Activated T-helper 1 cell treated with anti-CD3 and anti-CD28 coated beads, Interleukin-12 subunit alpha, Interleukin-12 subunit beta, Interleukin-2, Interleukin-4 antibody, amounts not matched to agents 30 ng/mL and 10 ng/mL and 1 ng/mL, durations not matched to agents 14 hours and 24 hours and 36 hours (primary cell): ENCODE data around the gene BRWD1. TPM values are rescaled to one million over a fixed set of nuclear protein-coding genes. Genes with fewer than 3 reads are reported as not detected.

Source experiments
- DNase-seq: peaks from one replicate; pipeline ENCODE4 v3.0.0; 2021; ENCODE audit warnings: low spot score
- H3K27ac Mint-ChIP-seq: one replicate; pipeline ENCODE4 v1.8.0; 2021; ENCODE audit warnings: mild to moderate bottlenecking, mixed read lengths
- H3K27me3 Mint-ChIP-seq: one replicate; pipeline ENCODE4 v1.8.0; 2022; ENCODE audit warnings: mild to moderate bottlenecking, moderate library complexity, mixed read lengths; ENCODE audit not compliant: insufficient read depth
- H3K36me3 Mint-ChIP-seq: one replicate; pipeline ENCODE4 v1.8.0; 2021; ENCODE audit warnings: low read depth, mixed read lengths
- H3K4me1 Mint-ChIP-seq: one replicate; pipeline ENCODE4 v1.8.0; 2021; ENCODE audit warnings: low read depth, mixed read lengths
- H3K4me3 Mint-ChIP-seq: one replicate; pipeline ENCODE4 v1.8.0; 2021; ENCODE audit warnings: mild to moderate bottlenecking, moderate library complexity, mixed read lengths
- H3K9me3 Mint-ChIP-seq: one replicate; pipeline ENCODE4 v1.8.0; 2021; ENCODE audit warnings: mixed read lengths
- intact Hi-C: fragments of 100-400 bp; cut with micrococcal nuclease; formaldehyde crosslinking; loops from one replicate; pipeline ENCODE4 v1.15.1; 2024
- total RNA-seq: library from RNA; stranded (reverse); gene quantifications from 2 replicates; pipeline ENCODE4 v1.2.3, GENCODE V29; 2022

The BRWD1 gene
- total RNA-seq, 1 donor from 2014 or later, result 34.7 TPM

- Mint-ChIP-seq H3K36me3 (peaks cover 46% of the 10 kb centered on the region), H3K27me3 (no peaks in the 10 kb centered on the region), H3K4me1 (peaks cover 28% of the 10 kb centered on the region), H3K4me3 (no peak overlapping the region), H3K9me3 (no peaks in the 10 kb centered on the region), H3K27ac (no peak overlapping the region)
- intact Hi-C loops, result loop anchor here (5.0 kb wide), 1 partner anchor 40 kb away; no protein-coding TSS in a partner anchor
- DNase-seq, result no peak
Measured at GRCh38 chr21:39197448-39198233, 115.8 kb downstream of the BRWD1 start.

GRCh38 chr21:39196838-39197237 is 116.6 kb downstream of the BRWD1 start:
- no peaks in the 10 kb centered on the region for H3K9me3 Mint-ChIP-seq
- peaks cover 28% of the 10 kb centered on the region for H3K4me1 Mint-ChIP-seq
- H3K27ac Mint-ChIP-seq, result peak overlapping the region; percentile 71
- H3K36me3 Mint-ChIP-seq, result peaks cover 49% of the 10 kb centered on the region
- intact Hi-C loops, result loop anchor here (5.0 kb wide), 1 partner anchor 40 kb away; no protein-coding TSS in a partner anchor
- no peaks in the 10 kb centered on the region for H3K27me3 Mint-ChIP-seq
- no peak for DNase-seq
- H3K4me3 Mint-ChIP-seq, result no peak overlapping the region

- Mint-ChIP-seq H3K36me3 (peaks cover 50% of the 10 kb centered on the region), H3K27ac (peak overlapping the region; percentile 71), H3K4me3 (peak overlapping the region; percentile 61), H3K9me3 (no peaks in the 10 kb centered on the region), H3K27me3 (no peaks in the 10 kb centered on the region), H3K4me1 (peaks cover 28% of the 10 kb centered on the region)
- intact Hi-C loops, result loop anchor here (5.0 kb wide), 1 partner anchor 41 kb away; no protein-coding TSS in a partner anchor
- DNase-seq, result no peak
Measured at GRCh38 chr21:39196310-39196709, 117.1 kb downstream of the BRWD1 start.

- H3K27me3 Mint-ChIP-seq, result no peaks in the 10 kb centered on the region
- intact Hi-C loops, result no loop called here
- H3K9me3 Mint-ChIP-seq, result no peaks in the 10 kb centered on the region
- no peak overlapping the region for H3K4me3 Mint-ChIP-seq
- peaks cover 44% of the 10 kb centered on the region for H3K4me1 Mint-ChIP-seq
- DNase-seq, result no peak
- no peak overlapping the region for H3K27ac Mint-ChIP-seq
- peaks cover 43% of the 10 kb centered on the region for H3K36me3 Mint-ChIP-seq
Measured at GRCh38 chr21:39193380-39193779, 120.1 kb downstream of the BRWD1 start.

- peaks cover 21% of the 10 kb centered on the region for H3K36me3 Mint-ChIP-seq
- peaks cover 31% of the 10 kb centered on the region for H3K4me1 Mint-ChIP-seq
- H3K4me3 Mint-ChIP-seq, result no peak overlapping the region
- intact Hi-C loops, result loop anchor here (10.0 kb wide), 1 partner anchor 205 kb away; no protein-coding TSS in a partner anchor
- no peaks in the 10 kb centered on the region for H3K27me3 Mint-ChIP-seq
- no peak for DNase-seq
- H3K27ac Mint-ChIP-seq, result no peak overlapping the region
- no peaks in the 10 kb centered on the region for H3K9me3 Mint-ChIP-seq
Measured at GRCh38 chr21:39189857-39190604, 123.4 kb downstream of the BRWD1 start.

GRCh38 chr21:39188521-39189139 is 124.8 kb downstream of the BRWD1 start:
- Mint-ChIP-seq H3K27me3 (no peaks in the 10 kb centered on the region), H3K4me1 (peaks cover 34% of the 10 kb centered on the region), H3K9me3 (no peaks in the 10 kb centered on the region), H3K27ac (no peak overlapping the region), H3K36me3 (peaks cover 12% of the 10 kb centered on the region), H3K4me3 (no peak overlapping the region)
- intact Hi-C loops, result loop anchor here (10.0 kb wide), 1 partner anchor 204 kb away; no protein-coding TSS in a partner anchor
- DNase-seq, result no peak

GRCh38 chr21:39187141-39187540 is 126.3 kb downstream of the BRWD1 start:
- Mint-ChIP-seq H3K4me3 (no peak overlapping the region), H3K27me3 (no peaks in the 10 kb centered on the region), H3K27ac (no peak overlapping the region), H3K9me3 (no peaks in the 10 kb centered on the region), H3K4me1 (peaks cover 41% of the 10 kb centered on the region), H3K36me3 (peaks cover 11% of the 10 kb centered on the region)
- DNase-seq, result no peak
- intact Hi-C loops, result loop anchor here (10.0 kb wide), 1 partner anchor 202 kb away; no protein-coding TSS in a partner anchor

- Mint-ChIP-seq H3K4me3 (no peak overlapping the region), H3K27me3 (no peaks in the 10 kb centered on the region), H3K9me3 (no peaks in the 10 kb centered on the region), H3K4me1 (peaks cover 46% of the 10 kb centered on the region), H3K27ac (no peak overlapping the region), H3K36me3 (peaks cover 7% of the 10 kb centered on the region)
- intact Hi-C loops, result loop anchor here (10.0 kb wide), 1 partner anchor 202 kb away; no protein-coding TSS in a partner anchor
- DNase-seq, result no peak
Measured at GRCh38 chr21:39186676-39187075, 126.8 kb downstream of the BRWD1 start.

- peak overlapping the region; percentile 98 for H3K4me3 Mint-ChIP-seq
- no peak for DNase-seq
- no peaks in the 10 kb centered on the region for H3K27me3 Mint-ChIP-seq
- H3K4me1 Mint-ChIP-seq, result peaks cover 48% of the 10 kb centered on the region
- no peaks in the 10 kb centered on the region for H3K9me3 Mint-ChIP-seq
- intact Hi-C loops, result loop anchor here (2.0 to 10.0 kb wide), 2 partner anchors 200 to 1918 kb away; partner anchors contain the start of gene VPS26C
- peaks cover 10% of the 10 kb centered on the region for H3K36me3 Mint-ChIP-seq
- H3K27ac Mint-ChIP-seq, result no peak overlapping the region
Measured at GRCh38 chr21:39185157-39185556, 128.3 kb downstream of the BRWD1 start.

- H3K36me3 Mint-ChIP-seq, result peaks cover 12% of the 10 kb centered on the region
- H3K4me1 Mint-ChIP-seq, result peaks cover 53% of the 10 kb centered on the region
- intact Hi-C loops, result loop anchor here (2.0 to 10.0 kb wide), 3 partner anchors 200 to 1918 kb away; partner anchors contain the start of gene VPS26C
- DNase-seq, result no peak
- peak overlapping the region; percentile 98 for H3K4me3 Mint-ChIP-seq
- H3K27me3 Mint-ChIP-seq, result no peaks in the 10 kb centered on the region
- H3K9me3 Mint-ChIP-seq, result no peaks in the 10 kb centered on the region
- H3K27ac Mint-ChIP-seq, result peak overlapping the region; percentile 98
Measured at GRCh38 chr21:39184050-39184980, 129.1 kb downstream of the BRWD1 start.

- Mint-ChIP-seq H3K27ac (peak within 1 kb of the TSS; percentile 98), H3K4me1 (peaks cover 55% of the 10 kb centered on the region), H3K9me3 (no peaks in the 10 kb centered on the region), H3K4me3 (peak within 1 kb of the TSS; percentile 98), H3K27me3 (no peaks in the 10 kb centered on the region), H3K36me3 (peaks cover 16% of the 10 kb centered on the region)
- intact Hi-C loops, result loop anchor here (1.0 to 10.0 kb wide), 11 partner anchors 129 to 1917 kb away; partner anchors contain the start of genes DYRK1A, ETS2, HMGN1 and LCA5L
- DNase-seq, result peak; percentile 91
Measured at GRCh38 chr21:39183272-39184049, 130.0 kb downstream of the BRWD1 start, which contains the start of gene PSMG1. PSMG1 (minus strand) TSS chr21:39183451; CDS start chr21:39183385, 66 bp downstream.
